ENCODE data around the gene MPP2.

GRCh38 chr17:43877451-43878155 is 29.7 kb downstream of the MPP2 start:
- TF ChIP-seq, protein P1, sequence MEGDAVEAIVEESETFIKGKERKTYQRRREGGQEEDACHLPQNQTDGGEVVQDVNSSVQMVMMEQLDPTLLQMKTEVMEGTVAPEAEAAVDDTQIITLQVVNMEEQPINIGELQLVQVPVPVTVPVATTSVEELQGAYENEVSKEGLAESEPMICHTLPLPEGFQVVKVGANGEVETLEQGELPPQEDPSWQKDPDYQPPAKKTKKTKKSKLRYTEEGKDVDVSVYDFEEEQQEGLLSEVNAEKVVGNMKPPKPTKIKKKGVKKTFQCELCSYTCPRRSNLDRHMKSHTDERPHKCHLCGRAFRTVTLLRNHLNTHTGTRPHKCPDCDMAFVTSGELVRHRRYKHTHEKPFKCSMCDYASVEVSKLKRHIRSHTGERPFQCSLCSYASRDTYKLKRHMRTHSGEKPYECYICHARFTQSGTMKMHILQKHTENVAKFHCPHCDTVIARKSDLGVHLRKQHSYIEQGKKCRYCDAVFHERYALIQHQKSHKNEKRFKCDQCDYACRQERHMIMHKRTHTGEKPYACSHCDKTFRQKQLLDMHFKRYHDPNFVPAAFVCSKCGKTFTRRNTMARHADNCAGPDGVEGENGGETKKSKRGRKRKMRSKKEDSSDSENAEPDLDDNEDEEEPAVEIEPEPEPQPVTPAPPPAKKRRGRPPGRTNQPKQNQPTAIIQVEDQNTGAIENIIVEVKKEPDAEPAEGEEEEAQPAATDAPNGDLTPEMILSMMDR (IDR thresholded peaks at IDR 0.05), result no peak
- no peak for TF ChIP-seq POLR2A (IDR thresholded peaks at IDR 0.05)
